HEK293 (cell line): ENCODE data around the gene RBBP7.

Experiments used
- CTCF ChIA-PET: fragments of 350-600 bp; formaldehyde crosslinking; extraction: SDS; loops from one replicate; lab custom pipeline; 2021; ENCODE audit warnings: antibody characterized with exemption; lab: Yijun Ruan, JAX
- POLR2A ChIA-PET: fragments of 300-600 bp; formaldehyde crosslinking; extraction: SDS; loops from one replicate; lab custom pipeline; 2020; ENCODE audit warnings: antibody characterized with exemption, inconsistent platforms; lab: Yijun Ruan, JAX
- H3K27ac ChIP-seq: fragments of 200-500 bp; sonication (Bioruptor generic); 2 replicates; pipeline ENCODE4 v1.5.1; 2014; ENCODE audit warnings: low read depth, low read length, control low read depth, inconsistent platforms; ENCODE audit errors: extremely low read depth
- H3K36me3 ChIP-seq, 2 experiments: fragments of 200-500 bp in 1 of 2; sonication (Bioruptor generic) in 1 of 2; 1 replicate in 1 of 2; 2 replicates in 1 of 2; pipeline ENCODE4 v1.5.1; 2014 to 2017; ENCODE audit warnings: inconsistent platforms in 2 of 2, low read length in 2 of 2; ENCODE audit not compliant: control insufficient read depth in 2 of 2, insufficient read depth in 1 of 2
- H3K4me1 ChIP-seq: fragments of 200-500 bp; sonication (Bioruptor generic); 2 replicates; pipeline ENCODE4 v1.5.1; 2014; ENCODE audit warnings: mild to moderate bottlenecking, low read length, inconsistent platforms; ENCODE audit not compliant: control insufficient read depth, insufficient read depth
- H3K4me3 ChIP-seq: 2 replicates; pipeline ENCODE4 v1.5.1; 2011; ENCODE audit warnings: low read depth, mild to moderate bottlenecking, control low read depth, low read length, moderate library complexity
- H3K9me3 ChIP-seq: fragments of 200-500 bp; sonication (Bioruptor generic); 2 replicates; pipeline ENCODE4 v1.5.1; 2014; ENCODE audit warnings: low read depth, low read length, inconsistent platforms; ENCODE audit not compliant: control insufficient read depth, insufficient read depth
- EGR2 ChIP-seq: fragments of 450-650 bp; formaldehyde crosslinking; IDR thresholded peaks from 2 replicates; pipeline ENCODE4 v1.5.1; 2016; ENCODE audit warnings: low read depth, missing biosample characterization, missing genetic modification characterization
- KLF10 ChIP-seq: fragments of 450-650 bp; IDR thresholded peaks from 2 replicates; pipeline ENCODE4 v1.5.1; 2018; ENCODE audit warnings: missing biosample characterization, mild to moderate bottlenecking, missing genetic modification characterization
- KLF16 ChIP-seq: fragments of 450-650 bp; formaldehyde crosslinking; IDR thresholded peaks from 2 replicates; pipeline ENCODE4 v1.5.1; 2017; ENCODE audit warnings: missing biosample characterization, missing genetic modification characterization
- KLF9 ChIP-seq: fragments of 450-650 bp; formaldehyde crosslinking; IDR thresholded peaks from 2 replicates; pipeline ENCODE4 v1.5.1; 2016; ENCODE audit warnings: missing biosample characterization, missing genetic modification characterization, low read depth
- MEIS1 ChIP-seq: sonication (generic); formaldehyde crosslinking; IDR thresholded peaks from 2 replicates; pipeline ENCODE4 v1.8.1; 2022; ENCODE audit warnings: missing genetic modification reagents, mild to moderate bottlenecking, borderline replicate concordance
- REPIN1 ChIP-seq: fragments of 450-650 bp; formaldehyde crosslinking; IDR thresholded peaks from 2 replicates; pipeline ENCODE4 v1.5.1; 2017; ENCODE audit warnings: missing biosample characterization, missing genetic modification characterization, low read depth
- SP2 ChIP-seq: fragments of 450-650 bp; formaldehyde crosslinking; IDR thresholded peaks from 2 replicates; pipeline ENCODE4 v1.5.1; 2016; ENCODE audit warnings: missing biosample characterization, missing genetic modification characterization
- SP7 ChIP-seq: fragments of 450-650 bp; formaldehyde crosslinking; IDR thresholded peaks from 2 replicates; pipeline ENCODE4 v1.5.1; 2016; ENCODE audit warnings: missing biosample characterization, missing genetic modification characterization
- TRIM28 ChIP-seq: IDR thresholded peaks from 2 replicates; pipeline ENCODE4 v1.6.1; 2011; ENCODE audit warnings: low read length, control low read depth, borderline replicate concordance
- ZNF174 ChIP-seq: fragments of 450-650 bp; formaldehyde crosslinking; IDR thresholded peaks from 2 replicates; pipeline ENCODE4 v1.5.0; 2017; ENCODE audit warnings: missing biosample characterization, mild to moderate bottlenecking, missing genetic modification characterization
- ZNF221 ChIP-seq: fragments of 450-650 bp; formaldehyde crosslinking; IDR thresholded peaks from 2 replicates; pipeline ENCODE4 v1.5.1; 2017; ENCODE audit warnings: missing biosample characterization, missing genetic modification characterization, borderline replicate concordance
- ZNF223 ChIP-seq: fragments of 450-650 bp; formaldehyde crosslinking; IDR thresholded peaks from 2 replicates; pipeline ENCODE4 v1.5.1; 2016; ENCODE audit warnings: missing biosample characterization, missing genetic modification characterization
- ZNF23 ChIP-seq: fragments of 450-650 bp; formaldehyde crosslinking; IDR thresholded peaks from 2 replicates; pipeline ENCODE4 v1.5.1; 2016; ENCODE audit warnings: missing biosample characterization, missing genetic modification characterization, borderline replicate concordance
- ZNF302 ChIP-seq: fragments of 450-650 bp; formaldehyde crosslinking; IDR thresholded peaks from 2 replicates; pipeline ENCODE4 v1.5.1; 2016; ENCODE audit warnings: missing biosample characterization, missing genetic modification characterization, low read depth
- ZNF324 ChIP-seq: fragments of 450-650 bp; formaldehyde crosslinking; IDR thresholded peaks from 2 replicates; pipeline ENCODE4 v1.5.1; 2016; ENCODE audit warnings: missing biosample characterization, missing genetic modification characterization
- ZNF350 ChIP-seq: fragments of 450-650 bp; formaldehyde crosslinking; IDR thresholded peaks from 2 replicates; pipeline ENCODE4 v1.5.0; 2017; ENCODE audit warnings: missing biosample characterization, mild to moderate bottlenecking, missing genetic modification characterization
- ZNF416 ChIP-seq: fragments of 450-650 bp; formaldehyde crosslinking; IDR thresholded peaks from 2 replicates; pipeline ENCODE4 v1.5.1; 2016; ENCODE audit warnings: missing biosample characterization, missing genetic modification characterization
- ZNF501 ChIP-seq: fragments of 450-650 bp; formaldehyde crosslinking; IDR thresholded peaks from 2 replicates; pipeline ENCODE4 v1.5.1; 2016; ENCODE audit warnings: missing biosample characterization, missing genetic modification characterization
- ZNF560 ChIP-seq: fragments of 450-650 bp; formaldehyde crosslinking; IDR thresholded peaks from 2 replicates; pipeline ENCODE4 v1.5.1; 2017; ENCODE audit warnings: missing biosample characterization, missing genetic modification characterization, borderline replicate concordance
- ZNF561 ChIP-seq: fragments of 450-650 bp; IDR thresholded peaks from 2 replicates; pipeline ENCODE4 v1.5.1; 2018; ENCODE audit warnings: missing biosample characterization, missing genetic modification characterization, borderline replicate concordance
- ZNF660 ChIP-seq: fragments of 450-650 bp; IDR thresholded peaks from 2 replicates; pipeline ENCODE4 v1.5.1; 2018; ENCODE audit warnings: missing biosample characterization, mild to moderate bottlenecking, missing genetic modification characterization
- ZNF830 ChIP-seq: fragments of 450-650 bp; IDR thresholded peaks from 2 replicates; pipeline ENCODE4 v1.5.0; 2018; ENCODE audit warnings: missing biosample characterization, missing genetic modification characterization, low read depth, mild to moderate bottlenecking, moderate library complexity
- ZNF837 ChIP-seq: fragments of 450-650 bp; formaldehyde crosslinking; IDR thresholded peaks from 2 replicates; pipeline ENCODE4 v1.5.1; 2016; ENCODE audit warnings: missing biosample characterization, missing genetic modification characterization
- TF ChIP-seq, protein P1 (sequence below): fragments of 450-650 bp; formaldehyde crosslinking; optimal IDR thresholded peaks from 2 replicates; pipeline ENCODE3; 2016; ENCODE audit warnings: missing biosample characterization, mild to moderate bottlenecking, missing genetic modification characterization
- TF ChIP-seq, protein P2 (sequence below): fragments of 450-650 bp; formaldehyde crosslinking; IDR thresholded peaks from 2 replicates; pipeline ENCODE4 v1.5.1; 2016; ENCODE audit warnings: missing biosample characterization, missing genetic modification characterization
- TF ChIP-seq, protein P3 (sequence below): fragments of 450-650 bp; formaldehyde crosslinking; IDR thresholded peaks from 2 replicates; pipeline ENCODE4 v1.5.1; 2016; ENCODE audit warnings: missing biosample characterization, missing genetic modification characterization

RBBP7 gene

DNA sequence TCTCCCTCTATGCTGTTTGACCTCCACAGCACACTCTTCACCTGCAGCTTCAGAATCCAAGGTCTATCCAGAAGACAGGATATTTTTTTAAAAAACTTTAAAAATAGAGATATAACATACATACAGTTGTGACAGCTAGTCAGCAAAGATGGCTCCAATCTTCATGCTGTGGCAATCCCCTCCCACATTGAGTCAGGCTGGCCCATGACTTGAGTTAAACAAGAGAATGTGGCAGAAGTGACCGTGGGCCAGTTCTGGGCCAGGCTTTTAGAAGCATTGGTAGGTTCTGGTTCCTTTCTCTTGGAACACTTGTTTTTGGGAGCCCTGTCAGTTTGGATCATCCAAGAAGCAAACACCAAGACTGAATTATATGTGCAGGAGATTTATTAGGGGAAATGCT lies 40.2 kb upstream of the RBBP7 start:
- ChIA-PET POLR2A (no interaction called here), CTCF (interaction anchor here (0.8 to 1.0 kb wide), 3 partner anchors 27 to 136 kb away, joined by 3 to 4 read pairs (median 4); no protein-coding TSS in a partner anchor)
- Histone ChIP-seq H3K9me3 (no peaks in the 10 kb centered on the region), H3K4me3 (no peak overlapping the region), H3K36me3 (no peaks in the 10 kb centered on the region), H3K4me1 (no peaks in the 10 kb centered on the region), H3K27ac (no peak overlapping the region)
- TF ChIP-seq MEIS1 (CRISPR knock-in tag) (no peak), ZNF830 (no peak), SP7 (tag by site-specific recombination) (no peak), ZNF174 (tag by site-specific recombination) (no peak), ZNF561 (tag by site-specific recombination) (no peak), SP2 (tag by site-specific recombination) (no peak), ZNF23 (tag by site-specific recombination) (no peak), ZNF221 (tag by site-specific recombination) (no peak), ZNF837 (tag by site-specific recombination) (no peak), REPIN1 (no peak), ZNF560 (tag by site-specific recombination) (no peak), KLF16 (tag by site-specific recombination) (no peak), TRIM28 (no peak)
- TF ChIP-seq, protein P1, sequence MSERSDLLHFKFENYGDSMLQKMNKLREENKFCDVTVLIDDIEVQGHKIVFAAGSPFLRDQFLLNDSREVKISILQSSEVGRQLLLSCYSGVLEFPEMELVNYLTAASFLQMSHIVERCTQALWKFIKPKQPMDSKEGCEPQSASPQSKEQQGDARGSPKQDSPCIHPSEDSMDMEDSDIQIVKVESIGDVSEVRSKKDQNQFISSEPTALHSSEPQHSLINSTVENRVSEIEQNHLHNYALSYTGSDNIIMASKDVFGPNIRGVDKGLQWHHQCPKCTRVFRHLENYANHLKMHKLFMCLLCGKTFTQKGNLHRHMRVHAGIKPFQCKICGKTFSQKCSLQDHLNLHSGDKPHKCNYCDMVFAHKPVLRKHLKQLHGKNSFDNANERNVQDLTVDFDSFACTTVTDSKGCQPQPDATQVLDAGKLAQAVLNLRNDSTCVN (tag by site-specific recombination): no peak

DNA sequence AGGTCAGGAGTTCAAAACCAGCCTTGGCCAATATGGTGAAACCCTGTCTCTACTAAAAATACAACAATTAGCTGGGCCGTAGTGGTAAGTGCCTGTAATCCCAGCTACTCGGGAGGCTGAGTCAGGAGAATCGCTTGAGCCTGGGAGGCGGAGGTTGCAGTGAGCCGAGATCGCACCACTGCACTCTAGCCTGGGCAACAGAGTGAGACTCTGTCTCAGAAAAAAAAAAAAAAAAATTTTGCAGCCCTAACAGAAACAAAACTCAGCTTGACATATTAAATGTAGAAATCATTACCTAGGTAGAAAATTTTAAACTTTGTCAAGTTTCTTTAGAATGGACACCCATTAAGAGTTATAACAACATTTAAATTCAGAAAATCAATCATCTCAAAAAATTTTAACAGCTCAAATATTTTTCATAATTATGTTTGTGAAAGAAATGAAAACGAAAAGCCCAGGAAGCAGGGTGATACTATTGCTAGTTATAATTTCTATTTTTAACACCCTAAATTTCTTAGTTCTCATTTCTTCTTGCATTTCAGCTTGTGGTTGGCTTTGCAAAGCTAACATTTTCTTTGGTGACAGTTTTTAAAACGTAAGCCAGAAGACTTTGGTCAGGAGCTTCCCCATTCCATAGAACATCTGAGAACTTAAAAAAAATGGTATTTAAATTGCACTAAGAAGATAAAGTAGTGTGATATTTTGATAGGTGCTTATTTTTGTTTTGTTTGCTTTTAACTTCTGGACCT lies 33.3 kb upstream of the RBBP7 start:
- Histone ChIP-seq H3K4me1 (no peaks in the 10 kb centered on the region), H3K36me3 (no peaks in the 10 kb centered on the region), H3K4me3 (no peak overlapping the region), H3K27ac (no peak overlapping the region), H3K9me3 (no peaks in the 10 kb centered on the region)
- POLR2A ChIA-PET: interaction anchor here (0.6 kb wide), 1 partner anchor 190 kb away, joined by 8 read pairs; no protein-coding TSS in a partner anchor
- CTCF ChIA-PET: interaction anchor here (0.6 to 1.6 kb wide), 7 partner anchors 11 to 1084 kb away, joined by 3 to 5 read pairs (median 3); no protein-coding TSS in a partner anchor
- TF ChIP-seq ZNF501 (tag by site-specific recombination) (no peak), ZNF302 (no peak), EGR2 (no peak), ZNF416 (tag by site-specific recombination) (no peak), ZNF660 (tag by site-specific recombination) (no peak), ZNF324 (no peak), KLF9 (tag by site-specific recombination) (no peak), KLF10 (tag by site-specific recombination) (no peak), ZNF350 (no peak), ZNF223 (tag by site-specific recombination) (no peak)
- TF ChIP-seq, protein P2, sequence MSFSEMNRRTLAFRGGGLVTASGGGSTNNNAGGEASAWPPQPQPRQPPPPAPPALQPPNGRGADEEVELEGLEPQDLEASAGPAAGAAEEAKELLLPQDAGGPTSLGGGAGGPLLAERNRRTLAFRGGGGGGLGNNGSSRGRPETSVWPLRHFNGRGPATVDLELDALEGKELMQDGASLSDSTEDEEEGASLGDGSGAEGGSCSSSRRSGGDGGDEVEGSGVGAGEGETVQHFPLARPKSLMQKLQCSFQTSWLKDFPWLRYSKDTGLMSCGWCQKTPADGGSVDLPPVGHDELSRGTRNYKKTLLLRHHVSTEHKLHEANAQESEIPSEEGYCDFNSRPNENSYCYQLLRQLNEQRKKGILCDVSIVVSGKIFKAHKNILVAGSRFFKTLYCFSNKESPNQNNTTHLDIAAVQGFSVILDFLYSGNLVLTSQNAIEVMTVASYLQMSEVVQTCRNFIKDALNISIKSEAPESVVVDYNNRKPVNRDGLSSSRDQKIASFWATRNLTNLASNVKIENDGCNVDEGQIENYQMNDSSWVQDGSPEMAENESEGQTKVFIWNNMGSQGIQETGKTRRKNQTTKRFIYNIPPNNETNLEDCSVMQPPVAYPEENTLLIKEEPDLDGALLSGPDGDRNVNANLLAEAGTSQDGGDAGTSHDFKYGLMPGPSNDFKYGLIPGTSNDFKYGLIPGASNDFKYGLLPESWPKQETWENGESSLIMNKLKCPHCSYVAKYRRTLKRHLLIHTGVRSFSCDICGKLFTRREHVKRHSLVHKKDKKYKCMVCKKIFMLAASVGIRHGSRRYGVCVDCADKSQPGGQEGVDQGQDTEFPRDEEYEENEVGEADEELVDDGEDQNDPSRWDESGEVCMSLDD: no peak
- TF ChIP-seq, protein P3, sequence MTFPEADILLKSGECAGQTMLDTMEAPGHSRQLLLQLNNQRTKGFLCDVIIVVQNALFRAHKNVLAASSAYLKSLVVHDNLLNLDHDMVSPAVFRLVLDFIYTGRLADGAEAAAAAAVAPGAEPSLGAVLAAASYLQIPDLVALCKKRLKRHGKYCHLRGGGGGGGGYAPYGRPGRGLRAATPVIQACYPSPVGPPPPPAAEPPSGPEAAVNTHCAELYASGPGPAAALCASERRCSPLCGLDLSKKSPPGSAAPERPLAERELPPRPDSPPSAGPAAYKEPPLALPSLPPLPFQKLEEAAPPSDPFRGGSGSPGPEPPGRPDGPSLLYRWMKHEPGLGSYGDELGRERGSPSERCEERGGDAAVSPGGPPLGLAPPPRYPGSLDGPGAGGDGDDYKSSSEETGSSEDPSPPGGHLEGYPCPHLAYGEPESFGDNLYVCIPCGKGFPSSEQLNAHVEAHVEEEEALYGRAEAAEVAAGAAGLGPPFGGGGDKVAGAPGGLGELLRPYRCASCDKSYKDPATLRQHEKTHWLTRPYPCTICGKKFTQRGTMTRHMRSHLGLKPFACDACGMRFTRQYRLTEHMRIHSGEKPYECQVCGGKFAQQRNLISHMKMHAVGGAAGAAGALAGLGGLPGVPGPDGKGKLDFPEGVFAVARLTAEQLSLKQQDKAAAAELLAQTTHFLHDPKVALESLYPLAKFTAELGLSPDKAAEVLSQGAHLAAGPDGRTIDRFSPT (tag by site-specific recombination): no peak
